SK-N-SH (cell line): ENCODE measurements around the gene PDZK1. TPM values are rescaled to one million over a fixed set of nuclear protein-coding genes. Genes with fewer than 3 reads are reported as not detected.

Source experiments
- CTCF ChIA-PET: fragments of 300-600, 350-600 bp; formaldehyde crosslinking; extraction: SDS; loops from one replicate; lab custom pipeline; 2021; lab: Yijun Ruan, JAX
- POLR2A ChIA-PET: fragments of 350-600 bp; sonication (Branson Sonifier 250); formaldehyde crosslinking; extraction: SDS; loops from one replicate; lab custom pipeline; 2020; ENCODE audit warnings: antibody characterized with exemption, inconsistent platforms; lab: Yijun Ruan, JAX
- DNase-seq: peaks from one replicate; pipeline ENCODE4 v3.0.0; 2012
- H2AFZ ChIP-seq: fragments of 200-600 bp; sonication (generic); 2 replicates; pipeline ENCODE4 v1.8.1; 2016; ENCODE audit warnings: antibody characterized with exemption, mild to moderate bottlenecking, low read depth
- H3F3A ChIP-seq: fragments of 200-600 bp; sonication (generic); replicated peaks from 2 replicates; pipeline ENCODE3; 2016; ENCODE audit warnings: antibody characterized with exemption, mild to moderate bottlenecking; ENCODE audit not compliant: insufficient read depth
- H3K27ac ChIP-seq, 2 experiments: fragments of 200-500 bp in 1 of 2; fragments of 200-600 bp in 1 of 2; sonication (Bioruptor generic) in 1 of 2; sonication (generic), shearing (Covaris generic) in 1 of 2; 2 replicates each; pipeline versions ENCODE4 v1.5.1 to v1.6.1; 2014 to 2016; ENCODE audit warnings: low read depth in 2 of 2, inconsistent platforms in 1 of 2, low read length in 1 of 2, mild to moderate bottlenecking in 1 of 2, mixed read lengths in 1 of 2
- H3K27me3 ChIP-seq: fragments of 200-600 bp; sonication (generic), shearing (Covaris generic); 2 replicates; pipeline ENCODE4 v1.6.1; 2016; ENCODE audit warnings: mixed run types; ENCODE audit not compliant: insufficient read depth
- H3K36me3 ChIP-seq, 2 experiments: fragments of 200-500 bp in 1 of 2; fragments of 200-600 bp in 1 of 2; sonication (Bioruptor generic) in 1 of 2; sonication (generic) in 1 of 2; replicated peaks in 1 of 2; 2 replicates each; pipeline versions ENCODE3 to v1.5.1; 2014 to 2016; ENCODE audit warnings: low read length in 1 of 2, mild to moderate bottlenecking in 1 of 2; ENCODE audit not compliant: insufficient read depth in 2 of 2, control insufficient read depth in 1 of 2
- H3K4me1 ChIP-seq, 2 experiments: fragments of 200-500 bp in 1 of 2; fragments of 200-600 bp in 1 of 2; sonication (Bioruptor generic) in 1 of 2; sonication (generic), shearing (Covaris generic) in 1 of 2; 2 replicates each; pipeline versions ENCODE4 v1.5.1 to v1.6.1; 2014 to 2016; ENCODE audit warnings: low read depth in 1 of 2, low read length in 1 of 2, mixed run types in 1 of 2; ENCODE audit not compliant: insufficient read depth in 2 of 2, control insufficient read depth in 1 of 2
- H3K4me2 ChIP-seq: fragments of 200-600 bp; sonication (generic), shearing (Covaris generic); 2 replicates; pipeline ENCODE4 v1.6.1; 2017; ENCODE audit warnings: mixed run types
- H3K4me3 ChIP-seq, 2 experiments: fragments of 200-500 bp in 1 of 2; fragments of 200-600 bp in 1 of 2; sonication (Bioruptor generic) in 1 of 2; sonication (generic), shearing (Covaris generic) in 1 of 2; 2 replicates each; pipeline versions ENCODE4 v1.5.1 to v1.8.1; 2014 to 2016; ENCODE audit warnings: low read depth in 2 of 2, inconsistent platforms in 1 of 2, low read length in 1 of 2, mild to moderate bottlenecking in 1 of 2, mixed read lengths in 1 of 2, moderate library complexity in 1 of 2
- H3K79me2 ChIP-seq: fragments of 200-600 bp; sonication (generic); 2 replicates; pipeline ENCODE4 v1.8.1; 2017; ENCODE audit warnings: mild to moderate bottlenecking; ENCODE audit not compliant: insufficient read depth
- H3K9ac ChIP-seq: fragments of 200-600 bp; sonication (generic); 2 replicates; pipeline ENCODE4 v1.6.1; 2017; ENCODE audit warnings: mixed run types
- H3K9me2 ChIP-seq: fragments of 200-600 bp; sonication (generic); 2 replicates; pipeline ENCODE4 v1.6.1; 2017; ENCODE audit warnings: mixed run types
- H3K9me3 ChIP-seq: fragments of 200-600 bp; sonication (generic); 2 replicates; pipeline ENCODE4 v1.6.1; 2017; ENCODE audit warnings: mixed run types, mild to moderate bottlenecking, moderate library complexity
- H4K20me1 ChIP-seq: fragments of 200-600 bp; sonication (generic); 2 replicates; pipeline ENCODE4 v1.6.1; 2017; ENCODE audit warnings: mild to moderate bottlenecking, mixed run types; ENCODE audit not compliant: insufficient read depth
- ELF1 ChIP-seq: IDR thresholded peaks from 2 replicates; pipeline ENCODE4 v1.4.0; 2012
- EP300 ChIP-seq, 2 experiments: IDR thresholded peaks; 2 replicates each; pipeline versions ENCODE4 v1.4.0 to v1.6.1; 2012; ENCODE audit warnings: borderline replicate concordance in 1 of 2, low read depth in 1 of 2, low read length in 1 of 2
- GABPA ChIP-seq: IDR thresholded peaks from 2 replicates; pipeline ENCODE4 v1.4.0; 2012; ENCODE audit warnings: low read depth, mild to moderate bottlenecking
- MXI1 ChIP-seq: IDR thresholded peaks from 2 replicates; pipeline ENCODE4 v1.6.1; 2012; ENCODE audit warnings: mild to moderate bottlenecking, low read depth, low read length, improper control_type of control experiment
- NFIC ChIP-seq: IDR thresholded peaks from 2 replicates; pipeline ENCODE4 v1.4.0; 2012; ENCODE audit warnings: borderline replicate concordance
- POLR2AphosphoS5 ChIP-seq: IDR thresholded peaks from 2 replicates; pipeline ENCODE4 v1.6.1; 2012; ENCODE audit warnings: low read depth, low read length
- RCOR1 ChIP-seq: fragments of 150-350 bp; IDR thresholded peaks from 2 replicates; pipeline ENCODE4 v1.6.1; 2017; ENCODE audit warnings: antibody characterized with exemption, low read length
- RFX5 ChIP-seq: IDR thresholded peaks from 2 replicates; pipeline ENCODE4 v1.6.1; 2012; ENCODE audit warnings: mild to moderate bottlenecking, improper control_type of control experiment, low read length
- RXRA ChIP-seq: IDR thresholded peaks from 2 replicates; pipeline ENCODE4 v1.4.0; 2012; ENCODE audit warnings: low read depth, mild to moderate bottlenecking, borderline replicate concordance
- SIN3A ChIP-seq: IDR thresholded peaks from 2 replicates; pipeline ENCODE4 v1.6.1; 2012; ENCODE audit warnings: low read depth, mild to moderate bottlenecking, low read length, moderate library complexity, borderline replicate concordance
- TCF12 ChIP-seq: IDR thresholded peaks from 2 replicates; pipeline ENCODE4 v1.4.0; 2012
- TEAD4 ChIP-seq: IDR thresholded peaks from 2 replicates; pipeline ENCODE4 v1.4.0; 2012; ENCODE audit warnings: mild to moderate bottlenecking, borderline replicate concordance; ENCODE audit not compliant: insufficient read depth
- WGBS: methylation state at CpG from one replicate; pipeline ENCODE4 v1.1.6; 2017; ENCODE audit warnings: low lambda C conversion rate; 5-methylcytosine and 5-hydroxymethylcytosine counted together
- polyA plus RNA-seq, 3 experiments: library from polyadenylated mRNA; depleted of rRNA; stranded (reverse); fragments of >200 nt; gene quantifications; 2 replicates each; pipeline ENCODE4 v1.2.3, GENCODE V29; 2012
- TF ChIP-seq, protein P1 (sequence below): fragments of 200-600 bp; sonication (generic); IDR thresholded peaks from 2 replicates; pipeline ENCODE4 v1.6.1; 2017; ENCODE audit warnings: antibody characterized with exemption, mild to moderate bottlenecking, moderate library complexity
- TF ChIP-seq, protein P2 (sequence below): IDR thresholded peaks from 2 replicates; pipeline ENCODE4 v1.4.0; 2012; ENCODE audit warnings: low read depth

Gene PDZK1
- polyA plus RNA-seq, 1 of the 3 experiments (the other 2 are of a cell fraction): 0.16 TPM

DNA sequence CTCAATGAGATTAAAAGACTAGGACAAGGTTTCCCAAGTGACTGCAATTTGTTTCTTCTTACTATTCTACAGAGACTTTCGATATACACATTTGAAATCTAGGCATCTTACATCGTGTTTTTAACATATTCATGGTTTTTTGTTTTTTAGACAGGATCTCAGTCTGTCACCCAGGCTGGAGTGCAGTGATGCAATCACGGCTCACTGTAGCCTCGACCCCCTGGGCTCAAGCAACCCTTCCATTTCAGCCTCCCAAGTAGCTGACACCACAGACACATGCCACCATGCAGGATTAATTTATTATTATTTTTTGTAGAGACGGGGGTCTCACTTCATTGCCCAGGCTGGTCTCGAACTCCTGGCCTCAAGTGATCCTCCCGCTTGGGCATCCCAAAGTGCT, 1.5 kb downstream of the PDZK1 start:
- POLR2A ChIA-PET: no interaction called here
- Histone ChIP-seq H3K27ac (no peak overlapping the region), H3K9ac (no peak overlapping the region), H3K36me3 (no peaks in the 10 kb centered on the region), H2AFZ (no peak overlapping the region), H3K9me2 (no peaks in the 10 kb centered on the region), H3K4me3 (no peak overlapping the region), H3K4me1 (peaks cover 0 to 16% of the 10 kb centered on the region in 2 experiments; a peak in 1 of 4 replicates), H4K20me1 (no peaks in the 10 kb centered on the region), H3K9me3 (no peaks in the 10 kb centered on the region), H3K79me2 (no peaks in the 10 kb centered on the region), H3K27me3 (no peaks in the 10 kb centered on the region), H3F3A (no peaks in the 10 kb centered on the region), H3K4me2 (no peak overlapping the region)
- DNase-seq: no peak
- TF ChIP-seq SIN3A (no peak), GABPA (no peak), RCOR1 (no peak), POLR2AphosphoS5 (no peak), NFIC (no peak), MXI1 (no peak)
- TF ChIP-seq, protein P1, sequence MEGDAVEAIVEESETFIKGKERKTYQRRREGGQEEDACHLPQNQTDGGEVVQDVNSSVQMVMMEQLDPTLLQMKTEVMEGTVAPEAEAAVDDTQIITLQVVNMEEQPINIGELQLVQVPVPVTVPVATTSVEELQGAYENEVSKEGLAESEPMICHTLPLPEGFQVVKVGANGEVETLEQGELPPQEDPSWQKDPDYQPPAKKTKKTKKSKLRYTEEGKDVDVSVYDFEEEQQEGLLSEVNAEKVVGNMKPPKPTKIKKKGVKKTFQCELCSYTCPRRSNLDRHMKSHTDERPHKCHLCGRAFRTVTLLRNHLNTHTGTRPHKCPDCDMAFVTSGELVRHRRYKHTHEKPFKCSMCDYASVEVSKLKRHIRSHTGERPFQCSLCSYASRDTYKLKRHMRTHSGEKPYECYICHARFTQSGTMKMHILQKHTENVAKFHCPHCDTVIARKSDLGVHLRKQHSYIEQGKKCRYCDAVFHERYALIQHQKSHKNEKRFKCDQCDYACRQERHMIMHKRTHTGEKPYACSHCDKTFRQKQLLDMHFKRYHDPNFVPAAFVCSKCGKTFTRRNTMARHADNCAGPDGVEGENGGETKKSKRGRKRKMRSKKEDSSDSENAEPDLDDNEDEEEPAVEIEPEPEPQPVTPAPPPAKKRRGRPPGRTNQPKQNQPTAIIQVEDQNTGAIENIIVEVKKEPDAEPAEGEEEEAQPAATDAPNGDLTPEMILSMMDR: no peak
- 76% methylated on average over 7 of the region's 7 CpGs for WGBS
- CTCF ChIA-PET: interaction anchor here (7.9 kb wide), 1 partner anchor 15 kb away, joined by 70 read pairs; the partner anchor contains the start of gene CD160

DNA sequence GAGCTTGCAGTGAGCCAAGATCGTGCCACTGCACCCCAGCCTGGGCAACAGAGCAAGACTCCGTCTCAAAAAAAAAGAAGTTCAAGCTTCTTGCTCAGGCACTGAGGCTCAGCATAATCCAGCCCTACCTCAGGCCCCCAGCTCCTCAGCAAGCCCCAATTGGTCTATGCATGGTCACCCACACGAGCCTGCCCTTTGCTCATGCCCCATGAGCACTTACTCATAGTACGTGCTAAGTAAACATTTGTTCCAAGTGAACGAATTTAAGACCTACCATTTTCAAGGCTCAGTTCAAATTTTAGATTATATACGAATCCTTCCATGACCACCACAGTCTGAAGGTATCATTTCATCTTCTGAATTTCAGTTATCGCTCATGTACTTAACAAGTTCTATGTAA, 4.3 kb downstream of the PDZK1 start:
- no peaks in the 10 kb centered on the region for H3K9me2 ChIP-seq
- ChIA-PET POLR2A (no interaction called here), CTCF (interaction anchor here (0.6 to 7.9 kb wide), 3 partner anchors 11 to 52 kb away, joined by 3 to 70 read pairs (median 3); partner anchors contain the start of gene CD160)
- WGBS: 72% methylated on average over 7 of the region's 7 CpGs
- DNase-seq: no peak
- H3K27ac ChIP-seq: no peak overlapping the region
- no peak overlapping the region for H2AFZ ChIP-seq
- no peaks in the 10 kb centered on the region for H3K36me3 ChIP-seq
- no peak overlapping the region for H3K9ac ChIP-seq
- no peak overlapping the region for H3K4me2 ChIP-seq
- H3F3A ChIP-seq: no peaks in the 10 kb centered on the region
- H3K4me1 ChIP-seq: peaks cover 0 to 11% of the 10 kb centered on the region in 2 experiments; a peak in 1 of 4 replicates
- no peak overlapping the region for H3K4me3 ChIP-seq
- no peaks in the 10 kb centered on the region for H3K79me2 ChIP-seq
- H3K27me3 ChIP-seq: no peaks in the 10 kb centered on the region
- no peaks in the 10 kb centered on the region for H4K20me1 ChIP-seq
- no peak for TF ChIP-seq EP300 (IDR thresholded peaks at IDR 0.05; ENCODE audit: borderline replicate concordance in 1 of 2, low read depth in 1 of 2, low read length in 1 of 2)
- no peaks in the 10 kb centered on the region for H3K9me3 ChIP-seq

DNA sequence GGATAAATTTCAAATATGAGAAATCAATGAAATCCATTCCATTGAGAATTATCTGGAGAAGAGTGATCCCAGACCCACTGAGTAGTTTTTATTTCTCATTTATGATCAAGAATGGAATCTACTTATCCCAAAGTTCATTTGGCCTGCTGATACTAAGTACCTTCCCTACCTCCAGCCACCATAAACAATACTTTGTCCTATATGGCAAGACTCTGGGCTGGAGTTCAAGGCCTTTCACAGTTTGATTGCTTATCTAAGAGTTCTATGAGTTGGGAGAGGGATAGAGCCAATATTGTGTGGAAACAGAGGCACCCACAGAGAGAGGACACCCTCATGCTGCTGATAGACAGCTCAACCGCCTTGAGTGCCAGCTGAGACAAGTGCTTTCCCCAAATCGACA, 5.1 kb downstream of the PDZK1 start:
- Histone ChIP-seq H3K27ac (no peak overlapping the region), H3K4me3 (no peak overlapping the region), H3K4me1 (peaks cover 0 to 3% of the 10 kb centered on the region in 2 experiments; a peak in 1 of 4 replicates), H3K4me2 (no peak overlapping the region), H3K9me2 (no peaks in the 10 kb centered on the region), H3K36me3 (no peaks in the 10 kb centered on the region), H3F3A (no peaks in the 10 kb centered on the region), H2AFZ (no peak overlapping the region), H3K79me2 (no peaks in the 10 kb centered on the region), H3K27me3 (no peaks in the 10 kb centered on the region), H4K20me1 (no peaks in the 10 kb centered on the region), H3K9ac (no peak overlapping the region)
- WGBS: 54% methylated on average over 2 of the region's 2 CpGs
- DNase-seq: no peak
- ChIA-PET POLR2A (no interaction called here), CTCF (interaction anchor here (7.9 kb wide), 1 partner anchor 19 kb away, joined by 70 read pairs; the partner anchor contains the start of gene CD160)
- TF ChIP-seq RXRA (no peak), TCF12 (no peak), RFX5 (no peak), ELF1 (no peak), EP300 (IDR thresholded peaks at IDR 0.05; ENCODE audit: borderline replicate concordance in 1 of 2, low read depth in 1 of 2, low read length in 1 of 2) (no peak), TEAD4 (no peak)
- TF ChIP-seq, protein P2, sequence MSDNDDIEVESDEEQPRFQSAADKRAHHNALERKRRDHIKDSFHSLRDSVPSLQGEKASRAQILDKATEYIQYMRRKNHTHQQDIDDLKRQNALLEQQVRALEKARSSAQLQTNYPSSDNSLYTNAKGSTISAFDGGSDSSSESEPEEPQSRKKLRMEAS: no peak
- TF ChIP-seq, all 33 proteins: peak for 0
- H3K9me3 ChIP-seq: no peaks in the 10 kb centered on the region
